GM23338 (cell line): ENCODE measurements around the gene KRTAP5-10.

Experiments
- CREB1 ChIP-seq: fragments of 250-450 bp; sonication (Bioruptor Pico); IDR thresholded peaks from 2 replicates; pipeline ENCODE4 v1.5.0; 2020; ENCODE audit warnings: low read depth, mild to moderate bottlenecking, moderate library complexity
- CTCF ChIP-seq, 2 experiments: fragments of 200-600 bp in 1 of 2; sonication (generic) in 1 of 2; conservative IDR thresholded peaks; 2 replicates each; pipeline versions ENCODE4 v1.5.1 to v1.6.1; 2016 to 2017; ENCODE audit warnings: antibody characterized with exemption in 2 of 2, low read depth in 2 of 2, mild to moderate bottlenecking in 2 of 2, moderate library complexity in 1 of 2
- EZH2 ChIP-seq: fragments of 200-600 bp; sonication (generic); IDR thresholded peaks from one replicate; pipeline ENCODE4 v1.8.0; 2017; ENCODE audit warnings: antibody characterized with exemption, mild to moderate bottlenecking, low read depth; ENCODE audit not compliant: unreplicated experiment
- EZH2phosphoT487 ChIP-seq: fragments of 200-600 bp; sonication (generic); IDR thresholded peaks from one replicate; pipeline ENCODE4 v1.8.1; 2018; ENCODE audit warnings: antibody characterized with exemption; ENCODE audit not compliant: unreplicated experiment
- JUNB ChIP-seq: IDR thresholded peaks from one replicate; pipeline ENCODE4 v1.6.1; 2016; ENCODE audit warnings: antibody characterized with exemption; ENCODE audit not compliant: unreplicated experiment
- POLR2AphosphoS5 ChIP-seq: IDR thresholded peaks from 2 replicates; pipeline ENCODE4 v1.6.1; 2016; ENCODE audit warnings: antibody characterized with exemption, low read depth
- REST ChIP-seq: IDR thresholded peaks from one replicate; pipeline ENCODE4 v1.6.1; 2018; ENCODE audit warnings: antibody characterized with exemption; ENCODE audit not compliant: unreplicated experiment
- STAT1 ChIP-seq: IDR thresholded peaks from one replicate; pipeline ENCODE4 v1.6.1; 2016; ENCODE audit warnings: antibody characterized with exemption; ENCODE audit not compliant: unreplicated experiment
- ZNF114 ChIP-seq: fragments of 250-450 bp; sonication (Bioruptor Pico); IDR thresholded peaks from 2 replicates; pipeline ENCODE4 v1.5.0; 2020; ENCODE audit warnings: mild to moderate bottlenecking, moderate library complexity
- ZNF331 ChIP-seq: fragments of 250-450 bp; sonication (Bioruptor Pico); IDR thresholded peaks from 2 replicates; pipeline ENCODE4 v1.5.0; 2020; ENCODE audit warnings: low read depth, mild to moderate bottlenecking, moderate library complexity

- TF ChIP-seq CTCF (conservative IDR thresholded peaks at IDR 0.05; ENCODE audit: low read depth in 2 of 2) (no peak), ZNF114 (CRISPR knock-in tag) (no peak), POLR2AphosphoS5 (no peak), EZH2 (no peak), EZH2phosphoT487 (no peak), REST (no peak), JUNB (no peak), ZNF331 (no peak), CREB1 (no peak), STAT1 (no peak)
Observed at GRCh38 chr11:71525938-71526495, 39.3 kb upstream of the KRTAP5-10 start.
